22Rv1 (cell line): ENCODE results near the gene FRMD8.

Source experiments
- CTCF ChIP-seq: fragments of 450-650 bp; IDR thresholded peaks from 2 replicates; pipeline ENCODE4 v1.5.1; 2017; ENCODE audit warnings: mild to moderate bottlenecking
- ZFX ChIP-seq: fragments of 450-650 bp; IDR thresholded peaks from 2 replicates; pipeline ENCODE4 v1.6.1; 2017; ENCODE audit warnings: antibody characterized with exemption, borderline replicate concordance

DNA sequence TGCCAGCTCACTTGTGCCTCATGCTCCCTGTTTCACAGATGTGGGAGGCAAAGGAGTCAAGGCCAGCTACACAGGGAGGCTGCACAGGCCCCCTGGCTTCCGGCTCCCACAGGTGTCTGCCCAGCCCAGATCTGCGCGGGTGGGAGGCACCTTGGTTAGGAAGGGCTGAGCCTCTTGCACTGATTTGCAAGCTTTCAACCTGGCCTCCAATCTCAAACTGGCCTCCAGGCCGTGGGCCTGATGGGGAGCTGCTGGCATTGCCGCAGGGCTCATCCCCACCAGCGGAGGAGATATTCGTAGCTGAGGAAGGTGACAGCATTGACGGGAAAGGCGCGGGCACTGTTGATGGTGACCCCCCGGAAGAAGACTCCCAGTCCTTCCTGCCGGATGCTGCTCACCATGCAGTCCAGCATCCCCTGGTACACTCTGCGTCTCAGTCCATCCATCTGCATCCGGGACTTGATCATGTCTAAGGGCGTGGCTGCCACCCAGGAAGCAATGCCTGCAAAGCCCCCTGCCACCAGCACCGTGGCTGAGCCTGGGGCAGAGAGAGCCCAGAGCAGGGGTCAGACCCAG is 10.2 kb upstream of the FRMD8 start:
- TF ChIP-seq CTCF: no peak
- no peak for TF ChIP-seq ZFX
